OCI-M1 (cell line): ENCODE measurements around the gene ME1.

Source experiments
- DNase-seq: peaks from one replicate; lab custom pipeline; 2025; lab: John Stamatoyannopoulos, UW

Gene ME1

GRCh38 chr6:83190626-83191025, 240.2 kb downstream of the ME1 start:
- DNase-seq = no peak

GRCh38 chr6:83188501-83188900, 242.3 kb downstream of the ME1 start:
- no peak for DNase-seq

- DNase-seq = no peak
These were observed 245.8 kb downstream of the ME1 start for GRCh38 chr6:83185096-83185495.

- DNase-seq = peak; percentile 32
These were observed 247.6 kb downstream of the ME1 start for GRCh38 chr6:83183082-83183828.

GRCh38 chr6:83182114-83182513, 248.7 kb downstream of the ME1 start:
- no peak for DNase-seq

GRCh38 chr6:83180426-83180950, 250.4 kb downstream of the ME1 start:
- DNase-seq = no peak

GRCh38 chr6:83176246-83176645, 254.6 kb downstream of the ME1 start:
- no peak for DNase-seq

- DNase-seq = no peak
These were observed 261.3 kb downstream of the ME1 start for GRCh38 chr6:83169511-83169910.

- DNase-seq = no peak
These were observed 261.7 kb downstream of the ME1 start for GRCh38 chr6:83169106-83169505.

- DNase-seq = no peak
These were observed 262.3 kb downstream of the ME1 start for GRCh38 chr6:83168556-83168955.

GRCh38 chr6:83167726-83168278, 263.0 kb downstream of the ME1 start:
- DNase-seq = no peak
